HG03520 (cell line): ENCODE results near the gene MTG2.
A peak's percentile ranks its signal among the peaks of the same experiment; 100 is the strongest.

Experiments
- ATAC-seq: cut with Tn5 transposase; IDR thresholded peaks from one replicate; pipeline ENCODE4 v1.9.1; 2021; ENCODE audit warnings: mild to moderate bottlenecking, moderate library complexity; ENCODE audit not compliant: unreplicated experiment

The MTG2 gene

GRCh38 chr20:62232770-62233645 is 50.2 kb downstream of the MTG2 start:
- no peak for ATAC-seq

GRCh38 chr20:62233684-62234083 is 50.9 kb downstream of the MTG2 start:
- ATAC-seq: no peak

- ATAC-seq: no peak
These were observed 51.5 kb downstream of the MTG2 start for GRCh38 chr20:62234339-62234738.

- ATAC-seq: no peak
These were observed 52.4 kb downstream of the MTG2 start for GRCh38 chr20:62235001-62235776.

- no peak for ATAC-seq
These were observed 52.9 kb downstream of the MTG2 start for GRCh38 chr20:62235777-62236157.

- ATAC-seq: no peak
These were observed 53.4 kb downstream of the MTG2 start for GRCh38 chr20:62236200-62236599.

- ATAC-seq: no peak
These were observed 54.1 kb downstream of the MTG2 start for GRCh38 chr20:62236766-62237513.

- no peak for ATAC-seq
These were observed 54.6 kb downstream of the MTG2 start for GRCh38 chr20:62237514-62237800.

GRCh38 chr20:62237801-62238568 is 55.2 kb downstream of the MTG2 start, which contains the start of gene OSBPL2:
Gene OSBPL2, plus strand, starts transcription at chr20:62238521. Its CDS starts 17,664 bp downstream, at chr20:62256185.
- ATAC-seq: peak; percentile 94

GRCh38 chr20:62238569-62239277 is 55.9 kb downstream of the MTG2 start:
- no peak for ATAC-seq

GRCh38 chr20:62239278-62239879 is 56.6 kb downstream of the MTG2 start:
- ATAC-seq: no peak

- ATAC-seq: no peak
These were observed 57.3 kb downstream of the MTG2 start for GRCh38 chr20:62240020-62240685.

GRCh38 chr20:62241506-62241905 is 58.7 kb downstream of the MTG2 start:
- ATAC-seq: no peak

GRCh38 chr20:62242176-62242575 is 59.3 kb downstream of the MTG2 start:
- no peak for ATAC-seq

GRCh38 chr20:62243106-62243505 is 60.3 kb downstream of the MTG2 start:
- no peak for ATAC-seq

- ATAC-seq: no peak
These were observed 61.2 kb downstream of the MTG2 start for GRCh38 chr20:62243906-62244515.

GRCh38 chr20:62244644-62245108 is 61.8 kb downstream of the MTG2 start:
- ATAC-seq: no peak

GRCh38 chr20:62245911-62246280 is 63.1 kb downstream of the MTG2 start:
- ATAC-seq: no peak

GRCh38 chr20:62246431-62246830 is 63.6 kb downstream of the MTG2 start:
- ATAC-seq: no peak
